Cardiac fibroblast (primary cell): Measurements from ENCODE around the gene ARF1.
A peak's percentile ranks its signal among the peaks of the same experiment; 100 is the strongest.

Experiments
- DNase-seq, 2 donors: peaks; one replicate each; pipeline versions ENCODE4 v3.0.0 to v3.0.0-alpha.2; 2010; ENCODE audit warnings: low read depth in 2 of 2
- H3K4me3 ChIP-seq, 2 donors: replicated peaks in 1 of 2; 1 replicate in 1 of 2; 2 replicates in 1 of 2; pipeline ENCODE4 v1.5.1; 2011; ENCODE audit warnings: low read depth in 2 of 2, low read length in 2 of 2, mild to moderate bottlenecking in 2 of 2, moderate library complexity in 1 of 2
- CTCF ChIP-seq: IDR thresholded peaks from one replicate; pipeline ENCODE4 v1.5.1; 2011; ENCODE audit warnings: low read depth, mild to moderate bottlenecking, low read length, inconsistent platforms

ARF1 gene

GRCh38 chr1:228114827-228115226 lies 32.3 kb downstream of the ARF1 start:
- no peak overlapping the region for H3K4me3 ChIP-seq
- TF ChIP-seq CTCF: no peak
- DNase-seq: no peak

GRCh38 chr1:228117335-228117734 lies 34.8 kb downstream of the ARF1 start:
- no peak for DNase-seq
- no peak overlapping the region for H3K4me3 ChIP-seq
- TF ChIP-seq CTCF: no peak

GRCh38 chr1:228118040-228118439 lies 35.5 kb downstream of the ARF1 start:
- H3K4me3 ChIP-seq: no peak overlapping the region
- no peak for TF ChIP-seq CTCF
- no peak for DNase-seq

- TF ChIP-seq CTCF: no peak
These were observed 37.8 kb downstream of the ARF1 start for GRCh38 chr1:228120351-228120750.

GRCh38 chr1:228120857-228121489 lies 38.5 kb downstream of the ARF1 start:
- no peak for TF ChIP-seq CTCF
- no peak overlapping the region for H3K4me3 ChIP-seq
- peak in 1 of 2 donors; percentile 41 for DNase-seq

More at GRCh38 chr1:228120351-228120750, 37.8 kb downstream of the ARF1 start:
- DNase-seq: no peak
- H3K4me3 ChIP-seq: no peak overlapping the region

- no peak for DNase-seq
These were observed 40.5 kb downstream of the ARF1 start for GRCh38 chr1:228122921-228123441.

More at GRCh38 chr1:228122921-228123441, 40.5 kb downstream of the ARF1 start:
- no peak overlapping the region for H3K4me3 ChIP-seq
- TF ChIP-seq CTCF: no peak
